HG03103 (cell line): Measurements from ENCODE around the gene GAB4.
"Not testable (repeated sequence)": the region's sequence is repeated elsewhere in the genome, so short reads cannot be mapped to it uniquely, and the experiment has no call there.

Experiments
- ATAC-seq: cut with Tn5 transposase; IDR thresholded peaks from one replicate; pipeline ENCODE4 v1.9.1; 2021; ENCODE audit warnings: low read depth; ENCODE audit not compliant: unreplicated experiment

GAB4 gene

GRCh38 chr22:16960220-16960883, 47.7 kb downstream of the GAB4 start:
- ATAC-seq, result no peak

DNA sequence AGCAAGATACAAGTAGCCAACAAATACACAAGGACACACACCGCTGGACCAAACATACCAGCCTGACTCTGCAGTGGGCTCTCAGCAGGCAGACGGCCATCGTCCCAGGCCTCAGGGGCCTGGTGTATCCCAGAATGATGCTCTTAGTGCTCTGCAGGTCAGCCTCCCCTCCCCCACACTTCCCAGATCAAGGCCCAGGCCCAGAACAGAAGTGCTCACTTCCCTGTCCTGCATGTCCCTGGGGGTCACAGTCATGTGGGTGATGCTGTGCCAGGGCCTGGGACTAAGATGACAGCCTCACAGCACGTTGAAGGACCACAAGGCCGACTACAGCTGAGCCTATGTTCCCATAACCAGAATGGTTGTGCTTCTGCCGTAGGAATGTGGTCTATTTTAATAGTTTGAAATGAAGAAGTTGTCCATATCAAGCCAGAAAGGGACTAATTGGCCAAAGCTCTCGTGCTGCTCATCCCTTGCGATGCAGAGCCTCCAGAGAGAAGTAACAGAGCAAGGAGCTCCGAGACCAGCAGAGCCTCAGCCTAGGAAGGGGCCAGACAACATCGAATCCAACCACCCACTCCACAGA, 48.6 kb downstream of the GAB4 start:
- ATAC-seq, result no peak

GRCh38 chr22:16958475-16958874, 49.5 kb downstream of the GAB4 start:
- ATAC-seq, result no peak

DNA sequence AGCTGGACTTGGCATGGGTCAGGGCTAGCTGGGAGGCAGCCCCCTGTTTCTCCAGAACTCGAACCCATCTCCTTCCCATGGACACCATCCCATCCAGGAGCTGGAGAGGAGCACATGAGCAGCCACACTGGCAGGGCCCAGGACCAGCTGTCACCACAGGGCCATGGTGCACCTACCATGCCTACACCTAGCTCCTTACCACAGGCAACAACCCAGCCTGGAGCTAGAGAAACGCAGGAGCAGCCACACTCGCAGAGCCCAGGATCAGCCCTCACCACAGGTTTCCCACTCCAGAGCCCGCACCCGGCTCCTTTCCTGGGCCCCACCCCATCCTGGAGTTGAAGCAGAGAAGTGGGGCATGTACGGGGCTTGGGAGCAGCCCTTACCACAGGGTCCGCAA, 50.2 kb downstream of the GAB4 start:
- no peak for ATAC-seq

DNA sequence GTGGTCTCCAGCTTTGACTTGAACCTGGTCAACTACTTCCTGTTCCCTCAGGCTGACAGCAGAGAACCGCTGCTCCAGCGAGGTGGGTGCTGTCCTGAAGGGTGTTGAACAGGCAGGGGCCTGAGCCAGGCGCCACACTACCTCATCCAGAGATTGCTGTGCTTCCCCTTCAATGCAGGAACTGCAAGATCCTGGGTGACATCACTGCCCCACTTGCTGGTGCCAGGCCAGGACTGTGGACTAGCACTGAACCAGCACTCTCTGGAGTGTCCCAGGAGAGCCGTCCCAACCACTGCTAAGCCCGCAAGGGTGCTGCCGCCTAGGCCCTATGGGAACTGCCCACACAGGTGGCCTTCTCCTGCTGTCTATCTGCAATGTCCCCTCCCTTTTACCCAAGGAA, 51.7 kb downstream of the GAB4 start:
- no peak for ATAC-seq

DNA sequence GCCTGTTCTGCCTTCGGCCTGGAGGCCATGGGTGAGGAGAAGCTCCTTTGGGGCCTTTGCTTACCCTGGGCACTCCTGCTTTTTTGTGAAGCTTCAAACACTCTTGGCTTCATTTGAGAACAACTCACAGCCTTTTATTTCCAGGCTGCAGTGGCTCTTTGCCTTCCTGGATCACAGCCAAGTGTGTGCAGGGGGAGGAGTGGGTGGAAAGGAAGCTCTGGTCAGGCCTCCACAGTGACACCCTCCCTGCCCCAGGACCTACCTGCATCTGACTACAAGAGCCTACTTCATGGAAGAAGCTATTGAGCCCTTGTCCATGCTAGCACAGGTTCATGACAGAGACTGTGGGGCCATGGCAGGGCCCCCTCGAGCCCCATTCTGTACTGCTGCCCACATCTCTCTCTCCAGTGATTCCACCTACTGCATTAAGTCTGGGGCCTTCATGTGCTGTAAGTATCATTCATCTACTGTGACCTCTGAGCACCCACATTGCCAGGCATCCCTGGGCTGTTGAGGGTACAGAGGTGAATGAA, 52.3 kb downstream of the GAB4 start:
- ATAC-seq, result no peak

- no peak for ATAC-seq
These were observed 52.9 kb downstream of the GAB4 start for GRCh38 chr22:16955081-16955480.

DNA sequence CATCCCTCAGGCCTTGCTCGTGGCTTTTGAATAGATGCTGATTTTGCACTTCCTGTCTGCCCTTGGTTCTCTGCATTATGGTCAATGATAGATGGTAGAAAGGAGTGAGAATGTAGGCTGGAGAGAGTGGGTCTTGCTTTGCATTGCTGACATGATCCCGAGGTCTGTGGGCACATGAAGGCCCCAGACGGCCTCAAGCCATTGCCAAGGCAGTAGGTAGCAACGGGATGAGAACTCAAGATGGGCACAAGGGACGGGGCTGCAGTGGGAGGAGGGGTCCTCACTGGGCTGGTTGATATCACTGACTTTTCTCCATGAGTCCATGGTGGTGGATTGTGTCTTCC, 54.0 kb downstream of the GAB4 start:
- ATAC-seq, result no peak

GRCh38 chr22:16953206-16954059, 54.6 kb downstream of the GAB4 start:
- no peak for ATAC-seq

GRCh38 chr22:16949561-16949960, 58.5 kb downstream of the GAB4 start:
- no peak for ATAC-seq

DNA sequence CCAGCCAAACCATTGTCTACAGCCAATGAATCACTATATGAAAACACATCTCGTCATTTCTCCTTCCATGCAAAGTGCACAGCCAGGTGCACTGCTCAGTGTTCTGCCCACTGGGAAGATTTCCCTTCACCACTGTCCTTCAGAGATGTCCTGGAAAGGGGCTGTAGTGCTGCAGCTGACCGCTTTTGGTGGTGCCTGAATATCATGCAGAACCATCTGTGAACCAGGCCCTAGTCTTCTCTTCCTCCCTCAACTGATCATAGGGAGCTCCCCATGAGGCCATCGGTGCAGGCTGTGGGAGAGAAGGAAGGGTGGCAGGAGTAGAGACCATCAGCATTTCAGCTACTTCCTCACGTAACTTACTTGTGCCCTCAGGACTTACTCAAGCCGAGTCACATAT, 70.2 kb downstream of the GAB4 start:
- no peak for ATAC-seq

- ATAC-seq, result not testable (repeated sequence)
These were observed 70.8 kb downstream of the GAB4 start for GRCh38 chr22:16937209-16937608.

GRCh38 chr22:16936625-16937024, 71.4 kb downstream of the GAB4 start:
- no peak for ATAC-seq

DNA sequence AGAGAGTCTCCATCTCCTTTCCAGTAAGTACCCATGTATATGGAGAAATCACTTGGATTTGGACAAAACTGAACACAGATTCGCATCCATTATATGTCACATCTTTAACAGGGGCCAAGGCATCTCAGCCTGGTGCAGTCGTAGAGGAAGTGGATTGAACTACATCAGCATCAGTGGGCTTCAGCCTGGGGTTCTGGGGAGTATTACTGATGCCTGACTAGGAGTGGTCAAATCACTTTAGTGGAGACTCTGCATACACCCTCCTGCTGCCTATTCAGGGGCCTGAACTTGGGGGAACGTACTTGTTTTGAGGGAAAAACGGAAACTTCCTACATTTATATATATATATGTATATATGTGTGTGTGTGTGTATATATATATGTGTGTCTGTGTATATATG, 72.8 kb downstream of the GAB4 start:
- ATAC-seq, result no peak

- no peak for ATAC-seq
These were observed 74.4 kb downstream of the GAB4 start for GRCh38 chr22:16933291-16934282.

- ATAC-seq, result no peak
These were observed 75.4 kb downstream of the GAB4 start for GRCh38 chr22:16932577-16932976.

- ATAC-seq, result no peak
These were observed 82.5 kb downstream of the GAB4 start for GRCh38 chr22:16925407-16925966.

DNA sequence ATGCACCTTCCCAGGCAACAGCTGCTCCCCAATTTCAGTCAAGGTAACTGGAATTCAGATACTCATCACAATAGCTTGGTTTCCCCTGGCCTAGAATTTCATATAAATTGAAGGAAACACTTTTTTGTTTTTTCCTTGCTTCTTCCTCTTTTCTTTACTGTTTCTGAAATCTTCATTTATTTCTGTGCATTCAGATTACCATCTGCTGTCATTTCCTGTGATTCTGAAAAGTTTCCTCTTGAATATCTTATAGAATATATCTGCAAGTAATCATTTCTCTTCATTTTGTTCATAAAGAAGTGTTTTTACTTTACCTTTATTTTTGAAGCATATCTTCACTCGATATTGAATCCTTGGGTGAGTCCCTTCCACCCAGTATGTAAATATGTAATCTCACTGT, 85.3 kb downstream of the GAB4 start:
- ATAC-seq, result no peak

GRCh38 chr22:16922076-16922475, 85.9 kb downstream of the GAB4 start:
- no peak for ATAC-seq
